IPS DF 6.9 (cell line): ENCODE measurements around the gene GORASP2.

Experiments used
- DNase-seq: peaks from one replicate; pipeline ENCODE4 v3.0.0-alpha.2; 2013; ENCODE audit warnings: low read depth, low spot score
- H3K27ac ChIP-seq: one replicate; pipeline ENCODE4 v1.5.1; 2013; ENCODE audit warnings: low read length, control low read depth
- H3K27me3 ChIP-seq: 2 replicates; pipeline ENCODE4 v1.6.1; 2013; ENCODE audit warnings: mild to moderate bottlenecking, low read length; ENCODE audit not compliant: control insufficient read depth, insufficient read depth
- H3K36me3 ChIP-seq: 2 replicates; pipeline ENCODE4 v1.6.1; 2013; ENCODE audit warnings: low read length; ENCODE audit not compliant: control insufficient read depth, insufficient read depth
- H3K4me1 ChIP-seq: 2 replicates; pipeline ENCODE4 v1.6.1; 2013; ENCODE audit warnings: low read length; ENCODE audit not compliant: control insufficient read depth, insufficient read depth
- H3K4me3 ChIP-seq: 2 replicates; pipeline ENCODE4 v1.5.1; 2013; ENCODE audit warnings: mild to moderate bottlenecking, low read length
- H3K9me3 ChIP-seq: 2 replicates; pipeline ENCODE4 v1.6.1; 2013; ENCODE audit warnings: low read length, inconsistent platforms; ENCODE audit not compliant: control insufficient read depth, insufficient read depth
- WGBS: extraction: QIAGEN DNeasy Blood & Tissue Kit; methylation state at CpG from one replicate; pipeline ENCODE4 v1.1.7; 2013; ENCODE audit warnings: mixed read lengths, missing lambda C conversion rate; ENCODE audit not compliant: insufficient read length, insufficient coverage; 5-methylcytosine and 5-hydroxymethylcytosine counted together

GORASP2 gene

DNA sequence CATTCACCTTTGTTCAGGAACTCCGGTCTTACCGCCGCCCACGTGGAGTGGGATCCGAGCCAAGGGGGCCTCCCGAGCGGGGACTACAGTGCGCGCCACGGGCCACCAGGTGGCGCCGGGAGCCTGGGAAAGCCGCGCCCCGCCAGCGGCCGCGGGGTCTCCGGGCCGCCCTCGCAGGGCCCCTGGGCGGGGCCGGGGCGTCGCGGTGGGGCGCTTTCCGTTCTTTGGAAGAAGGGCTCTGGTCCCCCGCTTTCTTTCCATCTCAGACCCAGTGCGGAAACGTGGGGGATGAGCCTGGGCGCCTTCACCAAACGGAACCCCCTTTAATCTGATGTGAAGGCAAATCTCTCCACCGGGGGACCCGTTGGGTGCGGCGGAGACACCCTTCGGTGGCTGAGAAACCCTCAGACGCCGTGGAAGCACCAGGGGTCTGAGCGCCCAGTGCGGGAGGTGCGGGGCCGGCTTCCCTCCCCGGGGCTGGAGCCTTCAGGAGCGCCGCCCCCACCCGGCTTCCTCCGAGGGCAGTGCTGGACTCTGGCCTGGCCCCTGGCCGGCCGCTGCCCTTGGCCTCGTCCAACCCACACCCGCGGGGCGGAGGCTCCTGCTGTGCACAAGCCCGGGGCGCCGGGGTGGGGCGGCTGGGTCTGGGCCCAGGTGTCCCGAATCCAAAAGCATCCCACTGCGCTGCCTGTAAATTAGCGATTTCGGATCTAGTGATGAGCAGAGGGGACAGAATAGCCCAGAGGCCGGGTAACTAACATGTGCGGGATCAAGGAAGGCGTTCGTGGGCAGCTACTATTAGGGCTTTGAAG lies 44.6 kb downstream of the GORASP2 start:
- Histone ChIP-seq H3K9me3 (no peaks in the 10 kb centered on the region), H3K36me3 (no peaks in the 10 kb centered on the region), H3K27ac (no peak overlapping the region), H3K4me3 (peak overlapping the region; percentile 34; the same call in 1 of the 2 replicates), H3K27me3 (no peaks in the 10 kb centered on the region), H3K4me1 (peaks cover 3% of the 10 kb centered on the region; the same call in 1 of the 2 replicates)
- peak; percentile 27 for DNase-seq
- WGBS: no CpG with 5 or more reads among the region's 67 CpGs

- Histone ChIP-seq H3K27ac (no peak overlapping the region), H3K4me1 (peaks cover 3% of the 10 kb centered on the region; the same call in 1 of the 2 replicates), H3K4me3 (no peak overlapping the region), H3K9me3 (no peaks in the 10 kb centered on the region), H3K36me3 (no peaks in the 10 kb centered on the region), H3K27me3 (no peaks in the 10 kb centered on the region)
- DNase-seq: no peak
- no CpG with 5 or more reads among the region's 11 CpGs for WGBS
Measured at GRCh38 chr2:170974304-170974993, 45.4 kb downstream of the GORASP2 start.

GRCh38 chr2:170975127-170975942 lies 46.3 kb downstream of the GORASP2 start:
- no peak overlapping the region for H3K27ac ChIP-seq
- peaks cover 3% of the 10 kb centered on the region; the same call in 1 of the 2 replicates for H3K4me1 ChIP-seq
- DNase-seq: no peak
- H3K27me3 ChIP-seq: no peaks in the 10 kb centered on the region
- H3K4me3 ChIP-seq: no peak overlapping the region
- H3K9me3 ChIP-seq: no peaks in the 10 kb centered on the region
- H3K36me3 ChIP-seq: no peaks in the 10 kb centered on the region
- WGBS: no CpG with 5 or more reads among the region's 17 CpGs

GRCh38 chr2:170975943-170976270 lies 46.9 kb downstream of the GORASP2 start:
- H3K4me1 ChIP-seq: peaks cover 3% of the 10 kb centered on the region; the same call in 1 of the 2 replicates
- H3K4me3 ChIP-seq: no peak overlapping the region
- no CpG with 5 or more reads among the region's 4 CpGs for WGBS
- H3K27ac ChIP-seq: no peak overlapping the region
- no peak for DNase-seq
- H3K27me3 ChIP-seq: no peaks in the 10 kb centered on the region
- no peaks in the 10 kb centered on the region for H3K36me3 ChIP-seq
- H3K9me3 ChIP-seq: no peaks in the 10 kb centered on the region

- DNase-seq: no peak
- Histone ChIP-seq H3K27ac (no peak overlapping the region), H3K27me3 (no peaks in the 10 kb centered on the region), H3K9me3 (no peaks in the 10 kb centered on the region), H3K4me1 (no peaks in the 10 kb centered on the region), H3K4me3 (no peak overlapping the region), H3K36me3 (peaks cover 2% of the 10 kb centered on the region; the same call in 1 of the 2 replicates)
- WGBS: no CpG with 5 or more reads among the region's 1 CpG
Measured at GRCh38 chr2:170984079-170984478, 55.0 kb downstream of the GORASP2 start.

- WGBS: no CpG with 5 or more reads among the region's 5 CpGs
- no peak overlapping the region for H3K4me3 ChIP-seq
- H3K27me3 ChIP-seq: no peaks in the 10 kb centered on the region
- DNase-seq: no peak
- H3K27ac ChIP-seq: no peak overlapping the region
- H3K9me3 ChIP-seq: no peaks in the 10 kb centered on the region
- H3K36me3 ChIP-seq: peaks cover 2% of the 10 kb centered on the region; the same call in 1 of the 2 replicates
- no peaks in the 10 kb centered on the region for H3K4me1 ChIP-seq
Measured at GRCh38 chr2:170985407-170985806, 56.4 kb downstream of the GORASP2 start.

GRCh38 chr2:170986566-170987258 lies 57.7 kb downstream of the GORASP2 start:
- no peaks in the 10 kb centered on the region for H3K27me3 ChIP-seq
- no peak for DNase-seq
- peaks cover 2% of the 10 kb centered on the region; the same call in 1 of the 2 replicates for H3K36me3 ChIP-seq
- H3K4me3 ChIP-seq: no peak overlapping the region
- H3K27ac ChIP-seq: no peak overlapping the region
- no peaks in the 10 kb centered on the region for H3K4me1 ChIP-seq
- no CpG with 5 or more reads among the region's 8 CpGs for WGBS
- H3K9me3 ChIP-seq: no peaks in the 10 kb centered on the region

DNA sequence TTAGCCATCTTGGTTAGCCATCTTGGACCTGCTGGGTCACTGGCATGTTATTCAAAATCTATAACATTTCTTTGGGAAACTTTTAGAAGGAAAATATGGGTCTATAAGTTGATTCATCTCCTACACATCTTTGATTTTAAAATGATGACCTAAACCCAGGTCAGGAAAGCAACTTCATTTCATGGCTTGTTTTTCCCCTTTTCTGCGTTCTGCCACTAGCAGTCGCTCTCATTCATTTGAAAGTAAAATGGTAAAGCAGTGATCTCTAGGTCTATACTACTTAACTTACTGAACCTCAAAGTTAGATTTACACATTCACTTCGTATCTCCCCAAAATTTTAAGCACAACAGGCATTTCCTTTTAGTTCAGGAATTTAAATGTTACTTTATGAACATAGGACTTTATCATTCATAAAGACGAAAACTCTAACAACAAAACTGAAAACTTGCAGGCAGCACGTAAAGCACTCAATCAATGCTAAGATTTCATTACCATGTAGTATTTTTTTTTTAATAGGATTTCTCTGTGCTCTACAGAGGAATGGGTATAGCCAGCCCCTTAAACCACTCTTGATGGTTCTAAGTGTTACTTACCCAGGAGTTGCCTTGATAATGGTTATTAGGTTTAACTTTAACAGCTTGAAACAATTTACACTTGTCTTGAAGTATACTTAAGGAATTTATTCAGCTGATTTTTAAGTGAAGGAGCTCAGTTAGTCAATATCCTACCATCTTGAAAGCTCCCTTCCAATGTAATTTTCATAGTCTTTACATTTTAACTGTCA lies 62.5 kb downstream of the GORASP2 start:
- no peaks in the 10 kb centered on the region for H3K4me1 ChIP-seq
- DNase-seq: no peak
- peaks cover under 1% of the 10 kb centered on the region; the same call in 1 of the 2 replicates for H3K36me3 ChIP-seq
- no CpG with 5 or more reads among the region's 5 CpGs for WGBS
- H3K9me3 ChIP-seq: no peaks in the 10 kb centered on the region
- no peaks in the 10 kb centered on the region for H3K27me3 ChIP-seq
- no peak overlapping the region for H3K4me3 ChIP-seq
- no peak overlapping the region for H3K27ac ChIP-seq

GRCh38 chr2:170996316-170996715 lies 67.3 kb downstream of the GORASP2 start:
- Histone ChIP-seq H3K4me3 (no peak overlapping the region), H3K27me3 (no peaks in the 10 kb centered on the region), H3K4me1 (no peaks in the 10 kb centered on the region), H3K27ac (no peak overlapping the region), H3K36me3 (no peaks in the 10 kb centered on the region; the same call in 1 of the 2 replicates), H3K9me3 (no peaks in the 10 kb centered on the region)
- no CpG with 5 or more reads among the region's 2 CpGs for WGBS
- DNase-seq: no peak
